Natural killer cell (primary cell): ENCODE data around the gene TTC23. TPM values are rescaled to one million over a fixed set of nuclear protein-coding genes. Genes with fewer than 3 reads are reported as not detected.
A peak's percentile ranks its signal among the peaks of the same experiment; 100 is the strongest.

Source experiments
- ATAC-seq, 3 donors: fragments of 150-1000 bp in 2 of 3; fragments of 200-7000 bp in 1 of 3; cut with Tn5 transposase; 1 replicate in 1 of 3; 2 replicates in 2 of 3; pipeline ENCODE4 v1.10.0; 2021; ENCODE audit warnings: mild to moderate bottlenecking in 2 of 3, moderate library complexity in 2 of 3
- DNase-seq, 2 donors: peaks; one replicate each; pipeline versions ENCODE4 v3.0.0 to v3.0.0-alpha.2; 2013 to 2021; ENCODE audit warnings: mixed read lengths in 1 of 2
- H3K27ac ChIP-seq: one replicate; pipeline ENCODE4 v1.5.1; 2013; ENCODE audit warnings: mild to moderate bottlenecking, low read length
- H3K27me3 ChIP-seq: one replicate; pipeline ENCODE4 v1.6.1; 2013; ENCODE audit warnings: low read length; ENCODE audit not compliant: control insufficient read depth, insufficient read depth
- H3K36me3 ChIP-seq: one replicate; pipeline ENCODE4 v1.6.1; 2013; ENCODE audit warnings: low read length; ENCODE audit not compliant: control insufficient read depth, insufficient read depth
- H3K4me1 ChIP-seq: one replicate; pipeline ENCODE4 v1.6.1; 2013; ENCODE audit warnings: low read length; ENCODE audit not compliant: control insufficient read depth, insufficient read depth
- H3K4me3 ChIP-seq: one replicate; pipeline ENCODE4 v1.5.1; 2013; ENCODE audit warnings: low read length
- H3K9me3 ChIP-seq: one replicate; pipeline ENCODE4 v1.6.1; 2013; ENCODE audit warnings: low read length; ENCODE audit not compliant: control insufficient read depth, insufficient read depth
- H3K27ac Mint-ChIP-seq, 2 donors: one replicate each; pipeline ENCODE4 v1.8.0; 2022; ENCODE audit warnings: mild to moderate bottlenecking in 2 of 2, mixed read lengths in 2 of 2, moderate library complexity in 1 of 2
- H3K27me3 Mint-ChIP-seq, 2 donors: one replicate each; pipeline ENCODE4 v1.8.0; 2022; ENCODE audit warnings: low read depth in 2 of 2, mixed read lengths in 2 of 2
- H3K36me3 Mint-ChIP-seq: one replicate; pipeline ENCODE4 v1.8.0; 2022; ENCODE audit warnings: mixed read lengths
- H3K4me1 Mint-ChIP-seq, 2 donors: one replicate each; pipeline ENCODE4 v1.8.0; 2022; ENCODE audit warnings: mixed read lengths in 2 of 2
- H3K4me3 Mint-ChIP-seq: one replicate; pipeline ENCODE4 v1.8.0; 2022; ENCODE audit warnings: mild to moderate bottlenecking, moderate library complexity, mixed read lengths
- H3K9me3 Mint-ChIP-seq, 2 donors: one replicate each; pipeline ENCODE4 v1.8.0; 2022; ENCODE audit warnings: mixed read lengths in 2 of 2
- WGBS: methylation state at CpG from one replicate; pipeline ENCODE4 v1.1.7; 2013; ENCODE audit warnings: missing lambda C conversion rate; ENCODE audit not compliant: insufficient coverage; 5-methylcytosine and 5-hydroxymethylcytosine counted together
- intact Hi-C: fragments of 100-400 bp; cut with micrococcal nuclease; formaldehyde crosslinking; loops from one replicate; pipeline ENCODE4 v1.14.2; 2022
- total RNA-seq, 4 donors: library from RNA; stranded (reverse); fragments of 120-200 nt in 1 of 4; gene quantifications; one replicate each; pipeline versions ENCODE4 v1.2.3 to v1.2.4, GENCODE V29; 2013 to 2022
- TF ChIP-seq, protein P1 (sequence below): fragments of 200-600 bp; IDR thresholded peaks from one replicate; pipeline ENCODE4 v1.8.0; 2022; ENCODE audit warnings: antibody characterized with exemption

TTC23 gene
- total RNA-seq, 3 donors from 2014 or later (not counting 1 experiment from before 2014, with no cell fraction given): 0.75 to 1.1 (median 1.0) TPM

GRCh38 chr15:99090938-99091337 lies 158.4 kb downstream of the TTC23 start:
- DNase-seq (peak in 1 of 2 donors; percentile 2), ATAC-seq (no peak)
- Mint-ChIP-seq H3K27ac (no peak overlapping the region), H3K9me3 (no peaks in the 10 kb centered on the region), H3K4me3 (no peak overlapping the region), H3K4me1 (peaks cover 0 to 4% of the 10 kb centered on the region in 2 donors), H3K36me3 (no peaks in the 10 kb centered on the region), H3K27me3 (peaks cover 4 to 7% of the 10 kb centered on the region in 2 donors)
- 98% methylated on average over 1 of the region's 1 CpG for WGBS
- TF ChIP-seq, protein P1, sequence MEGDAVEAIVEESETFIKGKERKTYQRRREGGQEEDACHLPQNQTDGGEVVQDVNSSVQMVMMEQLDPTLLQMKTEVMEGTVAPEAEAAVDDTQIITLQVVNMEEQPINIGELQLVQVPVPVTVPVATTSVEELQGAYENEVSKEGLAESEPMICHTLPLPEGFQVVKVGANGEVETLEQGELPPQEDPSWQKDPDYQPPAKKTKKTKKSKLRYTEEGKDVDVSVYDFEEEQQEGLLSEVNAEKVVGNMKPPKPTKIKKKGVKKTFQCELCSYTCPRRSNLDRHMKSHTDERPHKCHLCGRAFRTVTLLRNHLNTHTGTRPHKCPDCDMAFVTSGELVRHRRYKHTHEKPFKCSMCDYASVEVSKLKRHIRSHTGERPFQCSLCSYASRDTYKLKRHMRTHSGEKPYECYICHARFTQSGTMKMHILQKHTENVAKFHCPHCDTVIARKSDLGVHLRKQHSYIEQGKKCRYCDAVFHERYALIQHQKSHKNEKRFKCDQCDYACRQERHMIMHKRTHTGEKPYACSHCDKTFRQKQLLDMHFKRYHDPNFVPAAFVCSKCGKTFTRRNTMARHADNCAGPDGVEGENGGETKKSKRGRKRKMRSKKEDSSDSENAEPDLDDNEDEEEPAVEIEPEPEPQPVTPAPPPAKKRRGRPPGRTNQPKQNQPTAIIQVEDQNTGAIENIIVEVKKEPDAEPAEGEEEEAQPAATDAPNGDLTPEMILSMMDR: no peak
- H3K9me3 ChIP-seq: no peaks in the 10 kb centered on the region
- peaks cover 4% of the 10 kb centered on the region for H3K4me1 ChIP-seq
- intact Hi-C loops: no loop called here
- H3K4me3 ChIP-seq: no peak overlapping the region
- H3K36me3 ChIP-seq: no peaks in the 10 kb centered on the region
- H3K27me3 ChIP-seq: no peaks in the 10 kb centered on the region
- no peak overlapping the region for H3K27ac ChIP-seq

GRCh38 chr15:99090011-99090699 lies 159.2 kb downstream of the TTC23 start:
- no peak overlapping the region for H3K4me3 ChIP-seq
- no peak overlapping the region for H3K27ac ChIP-seq
- no peak overlapping the region for H3K27ac Mint-ChIP-seq
- H3K36me3 Mint-ChIP-seq: no peaks in the 10 kb centered on the region
- WGBS: 20% methylated on average over 2 of the region's 3 CpGs
- no peaks in the 10 kb centered on the region for H3K27me3 ChIP-seq
- H3K27me3 Mint-ChIP-seq: peaks cover 0 to 7% of the 10 kb centered on the region in 2 donors
- no peak for ATAC-seq
- no peaks in the 10 kb centered on the region for H3K9me3 Mint-ChIP-seq
- TF ChIP-seq, protein P1: no peak
- peak in 1 of 2 donors; percentile 5 for DNase-seq
- no peak overlapping the region for H3K4me3 Mint-ChIP-seq
- H3K4me1 Mint-ChIP-seq: peaks cover 0 to 4% of the 10 kb centered on the region in 2 donors
- intact Hi-C loops: no loop called here
- H3K4me1 ChIP-seq: peaks cover 4% of the 10 kb centered on the region
- H3K9me3 ChIP-seq: no peaks in the 10 kb centered on the region
- no peaks in the 10 kb centered on the region for H3K36me3 ChIP-seq

GRCh38 chr15:99087405-99087943 lies 161.9 kb downstream of the TTC23 start:
- peaks cover 4% of the 10 kb centered on the region for H3K4me1 ChIP-seq
- H3K27ac ChIP-seq: no peak overlapping the region
- DNase-seq (no peak), ATAC-seq (no peak)
- H3K4me3 ChIP-seq: no peak overlapping the region
- H3K27me3 ChIP-seq: no peaks in the 10 kb centered on the region
- TF ChIP-seq, protein P1: no peak
- H3K4me3 Mint-ChIP-seq: no peak overlapping the region
- peaks cover 3 to 13% of the 10 kb centered on the region in 2 donors for H3K27me3 Mint-ChIP-seq
- H3K9me3 Mint-ChIP-seq: no peaks in the 10 kb centered on the region
- no peaks in the 10 kb centered on the region for H3K36me3 ChIP-seq
- no peak overlapping the region for H3K27ac Mint-ChIP-seq
- no peaks in the 10 kb centered on the region for H3K36me3 Mint-ChIP-seq
- H3K9me3 ChIP-seq: no peaks in the 10 kb centered on the region
- WGBS: 85% methylated on average over 10 of the region's 11 CpGs
- intact Hi-C loops: no loop called here
- H3K4me1 Mint-ChIP-seq: peaks cover 0 to 4% of the 10 kb centered on the region in 2 donors
